Amniotic epithelial cell (primary cell): ENCODE measurements around the gene GRPR.

Experiments
- DNase-seq: peaks from one replicate; pipeline ENCODE4 v3.0.0-alpha.2; 2010; ENCODE audit warnings: low read depth

The GRPR gene

GRCh38 chrX:16123222-16123786 is at the start of gene GRPR:
Gene GRPR, plus strand, starts transcription at chrX:16123565. Its CDS starts 389 bp downstream, at chrX:16123954.
- peak; percentile 82 for DNase-seq

GRCh38 chrX:16075087-16075486 is 48.3 kb upstream of the GRPR start:
- DNase-seq: no peak

- DNase-seq: no peak
Measured at GRCh38 chrX:16076834-16077233, 46.5 kb upstream of the GRPR start.

GRCh38 chrX:16077811-16078210 is 45.6 kb upstream of the GRPR start:
- no peak for DNase-seq

- no peak for DNase-seq
Measured at GRCh38 chrX:16081357-16081756, 42.0 kb upstream of the GRPR start.

- peak; percentile 71 for DNase-seq
Measured at GRCh38 chrX:16082470-16083085, 40.8 kb upstream of the GRPR start.

- DNase-seq: peak; percentile 1
Measured at GRCh38 chrX:16087076-16087475, 36.3 kb upstream of the GRPR start.

- DNase-seq: no peak
Measured at GRCh38 chrX:16089086-16089485, 34.3 kb upstream of the GRPR start.

- DNase-seq: no peak
Measured at GRCh38 chrX:16096141-16096540, 27.2 kb upstream of the GRPR start.

GRCh38 chrX:16100673-16101072 is 22.7 kb upstream of the GRPR start:
- DNase-seq: no peak

- DNase-seq: no peak
Measured at GRCh38 chrX:16101581-16101980, 21.8 kb upstream of the GRPR start.

GRCh38 chrX:16103625-16104024 is 19.7 kb upstream of the GRPR start:
- DNase-seq: no peak

- no peak for DNase-seq
Measured at GRCh38 chrX:16112428-16112827, 10.9 kb upstream of the GRPR start.

GRCh38 chrX:16113978-16114565 is 9.3 kb upstream of the GRPR start:
- no peak for DNase-seq

- no peak for DNase-seq
Measured at GRCh38 chrX:16114611-16115010, 8.8 kb upstream of the GRPR start.

GRCh38 chrX:16119353-16120220 is 3.8 kb upstream of the GRPR start:
- DNase-seq: no peak

- DNase-seq: no peak
Measured at GRCh38 chrX:16120431-16120830, 2.9 kb upstream of the GRPR start.

- no peak for DNase-seq
Measured at GRCh38 chrX:16124201-16124600, 836 bp downstream of the GRPR start.

- no peak for DNase-seq
Measured at GRCh38 chrX:16125520-16126149, 2.3 kb downstream of the GRPR start.

GRCh38 chrX:16130707-16131106 is 7.3 kb downstream of the GRPR start:
- no peak for DNase-seq

GRCh38 chrX:16134936-16135335 is 11.6 kb downstream of the GRPR start:
- no peak for DNase-seq

- DNase-seq: no peak
Measured at GRCh38 chrX:16136080-16136479, 12.7 kb downstream of the GRPR start.
